IMR-90 (cell line): ENCODE results near the gene DUSP7.

Source experiments
- FOS ChIP-seq: fragments of 150-350 bp; IDR thresholded peaks from 2 replicates; pipeline ENCODE4 v1.6.1; 2016; ENCODE audit warnings: low read depth, low read length
- MXI1 ChIP-seq: IDR thresholded peaks from 2 replicates; pipeline ENCODE4 v1.6.1; 2012; ENCODE audit warnings: low read depth, mild to moderate bottlenecking, low read length, moderate library complexity, borderline replicate concordance
- POLR2A ChIP-seq: IDR thresholded peaks from 2 replicates; pipeline ENCODE4 v1.6.1; 2012; ENCODE audit warnings: mild to moderate bottlenecking, low read depth, low read length
- RAD21 ChIP-seq: IDR thresholded peaks from 2 replicates; pipeline ENCODE4 v1.6.1; 2012; ENCODE audit warnings: low read length, improper control_type of control experiment
- SMC3 ChIP-seq: fragments of 150-350 bp; IDR thresholded peaks from 2 replicates; pipeline ENCODE4 v1.6.1; 2016; ENCODE audit warnings: low read depth, mild to moderate bottlenecking, antibody characterized with exemption, low read length, moderate library complexity
- TF ChIP-seq, protein P1 (sequence below): conservative IDR thresholded peaks from 2 replicates; pipeline ENCODE4 v1.5.1; 2012; ENCODE audit warnings: mild to moderate bottlenecking, low read depth, low read length, improper control_type of control experiment
- TF ChIP-seq, protein P2 (sequence below): fragments of 150-350 bp; IDR thresholded peaks from 2 replicates; pipeline ENCODE4 v1.6.1; 2016; ENCODE audit warnings: low read depth, mild to moderate bottlenecking, low read length, moderate library complexity, borderline replicate concordance

DNA sequence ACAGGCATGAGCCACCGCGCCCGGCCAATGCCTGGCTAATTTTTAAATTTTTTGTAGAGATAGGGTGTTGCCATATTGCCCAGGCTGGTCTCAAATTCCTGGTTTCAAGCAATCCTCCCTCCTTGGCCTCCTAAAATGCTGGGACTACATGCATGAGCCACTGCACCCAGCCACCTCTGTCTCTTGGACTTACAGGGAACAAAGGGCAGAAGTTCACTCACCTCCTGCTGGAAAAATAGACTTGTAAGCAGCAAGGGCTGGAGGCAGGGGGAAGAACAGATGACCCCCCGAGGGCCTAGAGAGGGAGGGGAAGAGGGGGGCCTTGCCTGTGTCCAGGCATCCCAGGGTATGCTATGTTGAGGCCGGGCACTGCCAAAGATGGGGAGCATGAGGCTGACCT, 22.2 kb downstream of the DUSP7 start:
- no peak for TF ChIP-seq SMC3
- TF ChIP-seq, protein P1, sequence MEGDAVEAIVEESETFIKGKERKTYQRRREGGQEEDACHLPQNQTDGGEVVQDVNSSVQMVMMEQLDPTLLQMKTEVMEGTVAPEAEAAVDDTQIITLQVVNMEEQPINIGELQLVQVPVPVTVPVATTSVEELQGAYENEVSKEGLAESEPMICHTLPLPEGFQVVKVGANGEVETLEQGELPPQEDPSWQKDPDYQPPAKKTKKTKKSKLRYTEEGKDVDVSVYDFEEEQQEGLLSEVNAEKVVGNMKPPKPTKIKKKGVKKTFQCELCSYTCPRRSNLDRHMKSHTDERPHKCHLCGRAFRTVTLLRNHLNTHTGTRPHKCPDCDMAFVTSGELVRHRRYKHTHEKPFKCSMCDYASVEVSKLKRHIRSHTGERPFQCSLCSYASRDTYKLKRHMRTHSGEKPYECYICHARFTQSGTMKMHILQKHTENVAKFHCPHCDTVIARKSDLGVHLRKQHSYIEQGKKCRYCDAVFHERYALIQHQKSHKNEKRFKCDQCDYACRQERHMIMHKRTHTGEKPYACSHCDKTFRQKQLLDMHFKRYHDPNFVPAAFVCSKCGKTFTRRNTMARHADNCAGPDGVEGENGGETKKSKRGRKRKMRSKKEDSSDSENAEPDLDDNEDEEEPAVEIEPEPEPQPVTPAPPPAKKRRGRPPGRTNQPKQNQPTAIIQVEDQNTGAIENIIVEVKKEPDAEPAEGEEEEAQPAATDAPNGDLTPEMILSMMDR, result no peak
- TF ChIP-seq POLR2A, result no peak
- TF ChIP-seq MXI1, result no peak
- TF ChIP-seq, protein P2, sequence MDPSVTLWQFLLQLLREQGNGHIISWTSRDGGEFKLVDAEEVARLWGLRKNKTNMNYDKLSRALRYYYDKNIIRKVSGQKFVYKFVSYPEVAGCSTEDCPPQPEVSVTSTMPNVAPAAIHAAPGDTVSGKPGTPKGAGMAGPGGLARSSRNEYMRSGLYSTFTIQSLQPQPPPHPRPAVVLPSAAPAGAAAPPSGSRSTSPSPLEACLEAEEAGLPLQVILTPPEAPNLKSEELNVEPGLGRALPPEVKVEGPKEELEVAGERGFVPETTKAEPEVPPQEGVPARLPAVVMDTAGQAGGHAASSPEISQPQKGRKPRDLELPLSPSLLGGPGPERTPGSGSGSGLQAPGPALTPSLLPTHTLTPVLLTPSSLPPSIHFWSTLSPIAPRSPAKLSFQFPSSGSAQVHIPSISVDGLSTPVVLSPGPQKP, result no peak
- TF ChIP-seq RAD21, result no peak
- no peak for TF ChIP-seq FOS
